Prostate gland (tissue), 2 donors: Measurements from ENCODE around the gene ZNF277.

ENCODE experiments used
- CTCF ChIP-seq, 4 experiments: fragments of 200-600 bp in 2 of 4; fragments of 450-650 bp in 2 of 4; sonication (generic) in 2 of 4; IDR thresholded peaks; 1 replicate in 3 of 4; 2 replicates in 1 of 4; pipeline ENCODE4 v1.5.1; 2016 to 2019; ENCODE audit warnings: antibody characterized with exemption in 4 of 4, mild to moderate bottlenecking in 2 of 4, moderate library complexity in 2 of 4
- POLR2AphosphoS5 ChIP-seq: sonication (generic); formaldehyde crosslinking; IDR thresholded peaks from one replicate; pipeline ENCODE4 v1.6.1; 2017; ENCODE audit warnings: antibody characterized with exemption

DNA sequence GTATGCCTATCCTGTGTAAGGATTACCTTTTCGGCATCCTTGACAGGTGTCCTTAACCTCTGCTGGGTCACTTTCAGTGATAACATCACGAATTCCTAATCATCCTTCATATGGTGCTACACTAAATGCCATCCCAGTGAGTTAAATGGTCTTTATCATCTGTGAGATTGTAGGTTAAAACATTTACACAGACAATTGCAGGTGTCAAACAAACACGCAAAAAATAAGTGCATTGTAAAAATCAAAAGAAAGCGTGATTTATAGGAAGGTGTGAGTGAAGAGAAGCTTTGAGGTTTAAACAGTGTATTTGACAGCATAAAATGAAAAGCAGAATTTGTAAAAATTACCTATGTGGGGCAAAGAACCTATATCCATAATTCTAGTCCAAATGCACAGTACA, 132.3 kb downstream of the ZNF277 start:
- no peak for TF ChIP-seq CTCF (IDR thresholded peaks at IDR 0.05)
- no peak for TF ChIP-seq POLR2AphosphoS5
